HG03571 (cell line): Measurements from ENCODE around the gene NUMA1.

Experiments
- ATAC-seq: cut with Tn5 transposase; IDR thresholded peaks from one replicate; pipeline ENCODE4 v1.9.1; 2021; ENCODE audit not compliant: unreplicated experiment

NUMA1 gene

GRCh38 chr11:72102946-72103753 is 22.8 kb upstream of the NUMA1 start, which contains the start of gene LAMTOR1:
LAMTOR1 (minus strand) TSS chr11:72103297; CDS start chr11:72103224, 73 bp downstream.
- ATAC-seq, result peak; percentile 75

DNA sequence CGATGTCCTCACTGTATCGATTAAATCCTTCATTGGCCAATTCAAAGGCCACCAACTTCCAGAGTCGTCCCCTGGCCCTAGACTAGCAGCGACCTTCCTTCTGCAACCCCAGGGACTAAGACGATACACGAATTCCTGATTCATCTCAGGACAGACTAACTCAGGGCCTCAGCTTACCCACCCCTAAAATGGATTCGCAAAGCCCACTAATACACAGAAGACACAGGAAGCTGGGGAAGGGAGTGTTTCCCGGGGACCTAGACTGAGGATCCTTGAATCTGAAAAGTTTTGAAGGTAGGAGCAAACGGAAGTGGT is 22.2 kb upstream of the NUMA1 start:
- no peak for ATAC-seq

- no peak for ATAC-seq
Measured at GRCh38 chr11:72102162-72102561, 21.8 kb upstream of the NUMA1 start.

DNA sequence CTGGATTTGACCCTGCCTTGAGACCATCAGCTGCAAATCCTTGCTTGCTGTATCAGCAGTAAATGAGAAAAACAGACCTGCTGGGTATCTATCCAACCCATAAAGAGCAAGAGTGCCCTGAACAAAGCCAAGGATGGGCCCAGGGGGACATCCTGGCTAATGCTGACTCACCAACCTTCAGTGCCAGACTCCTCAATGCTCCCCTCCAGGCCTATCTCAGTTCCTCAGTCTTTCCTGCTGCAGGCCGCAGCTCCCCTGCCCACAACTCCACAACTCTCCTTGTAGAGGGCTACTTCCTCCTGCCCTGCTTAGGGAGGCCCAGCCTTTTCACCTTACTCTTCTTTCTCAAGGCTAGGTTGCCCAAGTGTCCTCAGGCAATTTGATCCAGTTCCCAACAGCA is 20.1 kb upstream of the NUMA1 start:
- ATAC-seq, result no peak

DNA sequence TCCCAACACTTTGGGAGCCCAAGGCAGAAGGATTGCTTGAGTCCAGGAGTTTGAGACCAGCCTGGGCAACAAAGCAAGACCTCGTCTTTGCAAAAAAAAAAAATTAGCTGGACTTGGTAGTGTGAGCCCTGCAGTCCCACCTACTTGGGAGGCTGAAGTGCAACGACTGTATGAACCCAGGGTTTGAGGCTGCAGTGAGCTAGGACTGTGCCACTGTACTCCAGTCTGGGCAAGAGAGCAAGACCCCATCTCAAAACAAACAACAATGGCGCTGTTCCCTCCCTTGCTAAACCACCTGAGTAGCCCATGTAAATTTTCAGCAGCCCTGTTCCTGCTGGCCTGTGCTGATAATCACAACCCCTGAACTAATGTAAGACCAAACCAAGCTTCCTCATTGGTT is 19.7 kb upstream of the NUMA1 start:
- no peak for ATAC-seq

- ATAC-seq, result no peak
Measured at GRCh38 chr11:72098741-72099140, 18.4 kb upstream of the NUMA1 start.

- ATAC-seq, result no peak
Measured at GRCh38 chr11:72091292-72091691, 10.9 kb upstream of the NUMA1 start.

DNA sequence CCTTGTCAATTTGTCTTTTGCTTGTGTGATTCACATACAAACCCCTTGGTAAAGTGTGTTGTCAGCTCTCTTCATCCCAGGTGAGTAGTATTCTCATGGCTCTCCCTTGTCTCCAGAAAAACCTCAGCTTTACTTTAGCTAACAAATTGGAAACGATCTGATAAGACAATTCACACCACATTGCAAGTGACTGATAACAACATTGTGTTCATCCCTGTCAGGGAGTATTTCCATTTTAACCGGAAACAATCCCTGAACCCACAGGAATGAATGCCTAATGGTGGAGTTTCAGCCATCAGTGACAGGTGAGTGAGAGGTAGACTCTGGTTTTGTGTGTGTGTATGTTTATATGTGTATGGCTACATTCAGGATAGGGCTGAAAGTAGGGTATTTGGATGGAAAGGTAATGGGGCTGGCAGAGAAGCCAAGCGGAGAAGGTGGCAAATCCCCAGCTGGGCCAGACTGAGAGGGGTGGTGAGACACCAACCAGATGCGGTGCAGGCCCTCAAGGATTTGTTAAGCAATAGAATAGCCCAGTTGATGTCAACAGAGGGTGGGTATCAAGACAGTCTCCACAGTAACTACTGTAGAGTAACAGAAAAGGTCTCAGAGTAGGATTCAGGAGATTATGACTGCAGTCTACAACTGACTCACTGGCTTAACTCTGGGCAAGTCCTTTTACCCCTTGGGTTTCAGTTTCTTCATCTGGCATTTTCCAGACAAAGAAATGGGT is 7.9 kb upstream of the NUMA1 start:
- no peak for ATAC-seq

DNA sequence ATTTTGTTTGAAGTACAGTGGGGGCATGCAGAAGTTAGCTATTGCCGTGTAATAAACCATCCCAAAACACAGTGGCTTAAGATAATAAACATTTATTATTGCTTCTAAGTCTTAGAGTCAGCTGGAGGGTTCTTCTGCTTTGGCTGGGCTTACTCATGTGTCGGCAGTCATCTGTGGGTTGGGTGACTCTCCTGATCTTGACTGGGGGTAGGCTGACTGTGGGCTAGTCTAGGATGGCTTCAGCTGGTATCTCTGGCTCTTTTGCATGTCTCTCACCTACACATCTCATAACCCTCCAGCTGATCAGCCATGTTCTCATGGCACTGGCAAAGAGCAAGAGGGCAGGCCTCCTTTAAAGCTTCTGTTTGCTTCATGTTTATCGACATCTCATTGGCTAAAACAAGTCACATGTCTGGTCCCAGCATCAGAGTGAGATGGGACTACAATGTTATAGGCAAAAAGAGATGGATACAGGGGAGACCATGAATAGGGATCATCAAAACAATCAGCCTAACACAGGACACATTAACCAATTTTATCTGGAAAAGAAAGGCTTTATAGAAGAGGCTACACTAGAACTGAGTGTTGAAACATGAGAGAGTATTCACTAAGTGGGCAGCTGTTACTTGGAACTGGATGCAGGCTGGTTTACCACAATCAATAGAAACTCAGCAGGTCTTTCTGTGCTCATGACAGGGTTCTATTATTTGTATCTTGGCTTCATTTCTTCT is 5.4 kb upstream of the NUMA1 start:
- ATAC-seq, result no peak

GRCh38 chr11:72084965-72085364 is 4.6 kb upstream of the NUMA1 start:
- ATAC-seq, result no peak

GRCh38 chr11:72084076-72084475 is 3.7 kb upstream of the NUMA1 start:
- no peak for ATAC-seq

- no peak for ATAC-seq
Measured at GRCh38 chr11:72083414-72083813, 3.1 kb upstream of the NUMA1 start.

DNA sequence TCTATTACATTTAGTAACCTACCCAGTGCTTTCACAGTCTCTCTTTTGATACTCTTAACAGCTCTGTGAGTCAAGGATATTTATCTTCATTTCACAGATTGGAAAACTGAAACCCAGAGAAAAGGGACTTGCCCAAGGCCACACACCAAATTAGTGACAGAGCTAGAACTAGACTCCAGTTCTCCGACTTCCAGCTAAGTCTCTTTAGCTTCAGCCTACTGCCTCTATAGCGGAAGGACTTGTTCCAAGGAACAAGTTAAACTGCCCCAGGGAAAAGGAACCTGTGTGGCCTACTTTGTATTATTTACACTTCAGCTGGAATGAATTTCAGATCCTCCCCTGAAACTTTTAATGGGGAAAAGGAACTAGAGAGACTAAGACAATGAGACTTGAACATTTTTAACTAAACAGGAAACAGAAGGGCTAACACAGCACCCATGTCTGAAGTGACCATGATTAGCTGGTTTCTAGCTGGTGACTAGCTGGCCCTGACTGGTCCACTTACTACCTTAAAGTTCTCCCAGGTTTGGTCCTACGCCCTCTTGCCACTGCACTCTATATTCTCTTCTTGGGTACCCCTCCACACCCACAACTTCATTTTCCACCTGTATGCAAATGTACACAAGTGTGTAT is 1.6 kb upstream of the NUMA1 start:
- ATAC-seq, result no peak

GRCh38 chr11:72081184-72081644 is 872 bp upstream of the NUMA1 start:
- ATAC-seq, result no peak

- ATAC-seq, result no peak
Measured at GRCh38 chr11:72079819-72080325, 470 bp downstream of the NUMA1 start.

GRCh38 chr11:72078477-72078876 is 1.9 kb downstream of the NUMA1 start:
- ATAC-seq, result no peak

GRCh38 chr11:72075756-72076155 is 4.6 kb downstream of the NUMA1 start:
- no peak for ATAC-seq

- ATAC-seq, result no peak
Measured at GRCh38 chr11:72075109-72075508, 5.2 kb downstream of the NUMA1 start.

GRCh38 chr11:72072348-72072747 is 8.0 kb downstream of the NUMA1 start:
- no peak for ATAC-seq

GRCh38 chr11:72070491-72070890 is 9.9 kb downstream of the NUMA1 start:
- no peak for ATAC-seq

DNA sequence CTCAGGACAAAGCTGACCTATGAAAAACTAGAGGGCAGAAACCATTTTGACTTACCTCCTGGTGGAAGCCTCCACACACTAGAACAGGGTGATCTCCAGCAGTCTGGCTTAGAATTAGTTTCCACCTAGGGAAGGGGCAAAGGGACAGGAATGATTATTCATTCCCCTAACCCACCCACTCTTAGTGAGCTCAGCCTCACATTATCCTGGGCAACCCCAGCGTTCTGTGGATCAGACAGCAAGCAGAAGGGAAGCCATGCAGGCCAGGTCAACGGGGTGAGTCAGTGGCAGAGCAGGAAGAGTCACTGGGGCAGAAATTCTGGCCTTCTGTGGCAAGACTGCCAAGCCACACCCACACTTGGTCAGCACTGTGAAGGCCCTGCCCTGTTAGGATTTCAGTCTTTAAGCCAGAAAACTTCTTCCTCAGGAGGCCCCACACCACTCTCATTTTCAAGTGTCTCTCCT is 10.5 kb downstream of the NUMA1 start:
- peak; percentile 53 for ATAC-seq
